ENCODE measurements around the gene GRK5.

The GRK5 gene

GRCh38 chr10:119409385-119409784 is 202.0 kb downstream of the GRK5 start:
- no peak overlapping the region for H3K27ac Mint-ChIP-seq

GRCh38 chr10:119409906-119410305 is 202.5 kb downstream of the GRK5 start:
- H3K4me3 Mint-ChIP-seq: no peak overlapping the region
- ATAC-seq (no peak), DNase-seq (no peak)
- no peak overlapping the region for H3K27ac Mint-ChIP-seq
- no peaks in the 10 kb centered on the region for H3K4me1 Mint-ChIP-seq
- no peaks in the 10 kb centered on the region for H3K27me3 Mint-ChIP-seq
- H3K9me3 Mint-ChIP-seq: no peaks in the 10 kb centered on the region

More at GRCh38 chr10:119409385-119409784, 202.0 kb downstream of the GRK5 start:
- DNase-seq (no peak), ATAC-seq (no peak)
- Mint-ChIP-seq H3K4me3 (no peak overlapping the region), H3K27me3 (no peaks in the 10 kb centered on the region), H3K9me3 (no peaks in the 10 kb centered on the region), H3K4me1 (no peaks in the 10 kb centered on the region)

GRCh38 chr10:119410361-119411116 is 203.2 kb downstream of the GRK5 start:
- ATAC-seq: no peak
- Mint-ChIP-seq H3K27ac (no peak overlapping the region), H3K4me3 (no peak overlapping the region), H3K9me3 (no peaks in the 10 kb centered on the region), H3K27me3 (no peaks in the 10 kb centered on the region), H3K4me1 (no peaks in the 10 kb centered on the region)
- no peak for DNase-seq

DNA sequence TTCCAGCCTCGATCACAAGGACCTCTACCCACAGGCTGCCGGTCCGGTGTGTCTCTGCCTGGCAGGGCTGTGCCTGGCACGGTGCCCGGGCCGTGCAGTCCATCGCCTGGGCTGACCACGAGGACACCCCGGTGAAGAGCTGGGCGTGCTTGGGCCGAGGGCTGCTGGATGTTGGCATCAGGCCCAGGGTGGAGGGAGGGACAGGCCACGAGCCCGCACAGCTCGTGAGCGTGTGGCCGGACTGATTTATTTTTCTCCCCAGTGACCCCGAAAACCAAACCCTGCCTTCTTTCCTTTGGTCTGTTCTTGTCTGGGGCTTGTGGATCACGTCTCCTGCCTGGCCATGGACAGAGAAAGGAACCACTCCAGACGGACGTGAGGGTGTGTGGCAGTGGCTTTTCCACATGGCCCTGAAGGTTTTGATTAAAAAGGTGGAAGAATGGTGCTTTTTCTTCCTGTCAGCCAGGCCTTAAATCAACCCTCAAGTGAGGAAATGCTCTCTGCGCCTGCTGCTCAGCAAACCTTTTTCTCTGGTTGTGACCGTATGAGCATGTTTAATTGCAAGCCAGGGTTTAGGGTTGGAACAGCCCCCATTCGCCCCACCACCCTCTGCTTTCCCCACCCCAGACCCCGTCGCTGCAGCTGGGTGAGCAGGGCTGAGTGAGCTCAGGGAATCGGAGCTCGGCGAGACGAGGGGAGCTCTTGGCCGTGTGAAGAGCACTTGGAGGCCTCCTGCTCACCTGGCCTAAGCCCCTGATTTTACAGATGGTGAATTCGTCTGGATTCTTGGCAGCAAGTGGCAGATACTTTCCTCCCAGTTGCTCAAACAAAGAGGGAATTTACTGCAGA is 205.1 kb downstream of the GRK5 start:
- ATAC-seq: no peak
- DNase-seq: no peak
- H3K27ac Mint-ChIP-seq: no peak overlapping the region

GRCh38 chr10:119413093-119413453 is 205.7 kb downstream of the GRK5 start:
- ATAC-seq: no peak
- Mint-ChIP-seq H3K27ac (peak overlapping the region in 1 of 2 donors; percentile 63), H3K4me3 (no peak overlapping the region), H3K27me3 (no peaks in the 10 kb centered on the region), H3K9me3 (no peaks in the 10 kb centered on the region), H3K4me1 (no peaks in the 10 kb centered on the region)
- DNase-seq: no peak

More for the DNA sequence above, 205.1 kb downstream of the GRK5 start:
- no peaks in the 10 kb centered on the region for H3K27me3 Mint-ChIP-seq
- no peak overlapping the region for H3K4me3 Mint-ChIP-seq
- H3K9me3 Mint-ChIP-seq: no peaks in the 10 kb centered on the region
- no peaks in the 10 kb centered on the region for H3K4me1 Mint-ChIP-seq

- Mint-ChIP-seq H3K4me1 (no peaks in the 10 kb centered on the region), H3K9me3 (no peaks in the 10 kb centered on the region), H3K27me3 (no peaks in the 10 kb centered on the region), H3K27ac (no peak overlapping the region), H3K4me3 (no peak overlapping the region)
- DNase-seq (no peak), ATAC-seq (no peak)
These were observed 206.2 kb downstream of the GRK5 start for GRCh38 chr10:119413471-119414080.

GRCh38 chr10:119414081-119414611 is 206.8 kb downstream of the GRK5 start:
- no peak overlapping the region for H3K27ac Mint-ChIP-seq
- no peak overlapping the region for H3K4me3 Mint-ChIP-seq
- no peaks in the 10 kb centered on the region for H3K9me3 Mint-ChIP-seq
- no peaks in the 10 kb centered on the region for H3K27me3 Mint-ChIP-seq
- no peak for ATAC-seq
- H3K4me1 Mint-ChIP-seq: no peaks in the 10 kb centered on the region
- no peak for DNase-seq

- no peak for ATAC-seq
- Mint-ChIP-seq H3K9me3 (no peaks in the 10 kb centered on the region), H3K4me3 (no peak overlapping the region), H3K4me1 (no peaks in the 10 kb centered on the region), H3K27ac (no peak overlapping the region), H3K27me3 (no peaks in the 10 kb centered on the region)
- no peak for DNase-seq
These were observed 207.8 kb downstream of the GRK5 start for GRCh38 chr10:119415121-119415520.

- Mint-ChIP-seq H3K4me1 (no peaks in the 10 kb centered on the region), H3K27me3 (no peaks in the 10 kb centered on the region), H3K9me3 (no peaks in the 10 kb centered on the region), H3K27ac (peak overlapping the region in 1 of 2 donors; percentile 19), H3K4me3 (no peak overlapping the region)
- no peak for ATAC-seq
- DNase-seq: no peak
These were observed 208.4 kb downstream of the GRK5 start for GRCh38 chr10:119415536-119416503.

- Mint-ChIP-seq H3K9me3 (no peaks in the 10 kb centered on the region), H3K27me3 (no peaks in the 10 kb centered on the region), H3K27ac (no peak overlapping the region), H3K4me3 (no peak overlapping the region), H3K4me1 (no peaks in the 10 kb centered on the region)
- peak; percentile 70 to 76 for DNase-seq
- peak; percentile 85 for ATAC-seq
These were observed 209.5 kb downstream of the GRK5 start for GRCh38 chr10:119416855-119417254.

DNA sequence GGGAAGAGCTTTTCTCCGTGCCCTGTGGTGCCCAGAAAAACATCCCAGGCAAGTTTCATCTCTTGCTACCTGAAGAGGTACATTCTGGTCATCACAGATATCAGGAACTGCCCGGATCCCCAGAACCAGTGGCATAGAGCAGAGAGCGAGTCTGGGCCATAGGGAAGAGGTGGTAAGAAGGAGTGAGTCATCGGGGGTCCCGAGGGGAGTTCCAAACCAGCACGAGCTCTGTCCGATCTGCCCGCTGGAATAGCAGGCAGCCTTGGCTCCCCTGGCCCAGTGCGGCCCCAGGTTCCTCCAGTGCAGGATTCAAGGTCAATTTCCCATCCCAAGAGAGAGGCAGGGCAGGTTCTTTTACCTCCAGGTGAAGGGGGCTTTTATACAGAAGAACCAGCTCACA is 210.5 kb downstream of the GRK5 start:
- DNase-seq: no peak
- H3K4me3 Mint-ChIP-seq: no peak overlapping the region
- H3K9me3 Mint-ChIP-seq: no peaks in the 10 kb centered on the region
- H3K27me3 Mint-ChIP-seq: no peaks in the 10 kb centered on the region
- H3K4me1 Mint-ChIP-seq: no peaks in the 10 kb centered on the region
- no peak for ATAC-seq
- H3K27ac Mint-ChIP-seq: no peak overlapping the region

- Mint-ChIP-seq H3K27me3 (no peaks in the 10 kb centered on the region), H3K4me1 (no peaks in the 10 kb centered on the region), H3K9me3 (no peaks in the 10 kb centered on the region), H3K27ac (no peak overlapping the region), H3K4me3 (no peak overlapping the region)
- DNase-seq (no peak), ATAC-seq (no peak)
These were observed 211.0 kb downstream of the GRK5 start for GRCh38 chr10:119418362-119418761.

DNA sequence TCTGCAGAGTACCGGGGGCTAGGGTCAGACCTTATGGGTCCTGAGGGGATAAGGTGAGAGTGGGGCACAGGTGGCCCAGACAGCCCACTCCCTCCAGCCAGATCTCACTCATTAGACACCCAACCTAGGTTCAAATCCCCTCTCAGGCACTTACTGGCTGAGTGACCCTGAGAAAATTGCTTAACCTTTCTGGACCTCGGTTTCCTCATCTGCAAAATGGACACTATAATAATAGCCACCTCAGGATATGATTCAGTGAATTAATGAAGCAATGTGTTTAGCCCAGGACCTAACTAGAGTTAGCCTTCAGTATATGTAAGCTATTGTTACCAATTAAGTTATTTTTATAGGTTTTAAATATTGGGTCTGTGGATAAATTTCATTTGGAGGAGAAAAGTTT is 212.6 kb downstream of the GRK5 start:
- Mint-ChIP-seq H3K4me3 (no peak overlapping the region), H3K9me3 (no peaks in the 10 kb centered on the region), H3K27ac (no peak overlapping the region), H3K27me3 (no peaks in the 10 kb centered on the region), H3K4me1 (no peaks in the 10 kb centered on the region)
- ATAC-seq: no peak
- DNase-seq: no peak

DNA sequence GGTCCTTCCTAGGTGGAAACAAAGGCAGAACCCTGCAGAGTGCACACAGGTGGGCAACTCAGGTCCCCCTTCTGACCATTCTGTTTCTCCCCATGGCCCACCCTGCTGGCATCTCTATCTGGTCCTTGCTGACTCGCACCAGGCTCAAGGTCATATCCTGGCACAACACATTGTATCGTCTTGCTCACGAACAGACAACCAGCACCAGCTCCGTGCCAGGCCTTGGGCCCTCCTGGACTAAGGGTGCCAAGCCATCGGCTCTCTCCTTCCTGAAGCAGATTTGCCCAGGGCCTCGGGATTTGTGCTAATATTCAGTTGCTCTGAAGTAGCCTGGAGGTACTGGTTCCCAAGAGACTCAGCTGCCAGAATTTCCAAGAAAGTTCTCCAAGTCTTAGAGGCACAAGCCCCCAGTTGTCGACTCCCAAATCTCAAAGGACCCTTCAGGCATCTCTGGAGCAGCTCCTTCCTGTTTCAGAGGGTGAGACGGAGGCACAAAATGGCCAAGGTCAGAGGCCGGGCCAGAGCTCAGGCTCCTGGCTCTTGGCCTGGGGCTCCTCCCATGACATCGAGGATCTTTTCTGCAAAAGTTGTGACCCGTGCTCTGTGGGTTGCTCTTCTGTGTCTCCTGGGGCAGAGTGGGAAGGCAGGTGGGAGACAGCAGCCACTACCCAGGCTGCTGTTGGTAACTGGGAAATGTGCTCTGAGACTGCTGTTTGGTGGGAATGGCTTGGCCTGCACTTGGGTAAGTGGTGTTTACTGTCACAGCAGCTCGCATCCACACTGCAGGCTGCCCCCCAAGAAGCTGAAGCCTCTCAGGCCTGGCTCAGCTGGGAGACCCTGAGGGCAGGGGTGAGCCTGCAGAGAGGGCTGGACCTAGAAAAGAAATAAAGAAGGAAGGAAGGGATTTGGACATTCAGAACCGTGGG is 213.8 kb downstream of the GRK5 start:
- H3K27ac Mint-ChIP-seq: peak overlapping the region in 1 of 2 donors; percentile 29
- no peak for DNase-seq

More for the DNA sequence above, 213.8 kb downstream of the GRK5 start:
- H3K9me3 Mint-ChIP-seq: no peaks in the 10 kb centered on the region
- no peaks in the 10 kb centered on the region for H3K4me1 Mint-ChIP-seq
- H3K27me3 Mint-ChIP-seq: no peaks in the 10 kb centered on the region
- ATAC-seq: no peak
- H3K4me3 Mint-ChIP-seq: no peak overlapping the region
